Vagina (tissue), 2 donors: ENCODE results near the gene YWHAE.

Experiments
- POLR2A ChIP-seq, 2 donors: fragments of 450-650 bp; IDR thresholded peaks; one replicate each; pipeline ENCODE4 v1.6.1; 2017; ENCODE audit warnings: antibody characterized with exemption in 2 of 2, mild to moderate bottlenecking in 2 of 2, moderate library complexity in 2 of 2
- POLR2AphosphoS5 ChIP-seq, 2 donors: sonication (generic); formaldehyde crosslinking; IDR thresholded peaks; one replicate each; pipeline ENCODE4 v1.9.0; 2017; ENCODE audit warnings: antibody characterized with exemption in 2 of 2, mild to moderate bottlenecking in 2 of 2, low read depth in 1 of 2; ENCODE audit not compliant: insufficient read depth in 1 of 2
- TF ChIP-seq, protein P1 (sequence below), 3 experiments: fragments of 450-650 bp in 2 of 3; fragments of 200-600 bp in 1 of 3; sonication (generic) in 1 of 3; IDR thresholded peaks; one replicate each; pipeline ENCODE4 v1.5.1; 2017 to 2019; ENCODE audit warnings: antibody characterized with exemption in 3 of 3, mild to moderate bottlenecking in 2 of 3, moderate library complexity in 2 of 3

DNA sequence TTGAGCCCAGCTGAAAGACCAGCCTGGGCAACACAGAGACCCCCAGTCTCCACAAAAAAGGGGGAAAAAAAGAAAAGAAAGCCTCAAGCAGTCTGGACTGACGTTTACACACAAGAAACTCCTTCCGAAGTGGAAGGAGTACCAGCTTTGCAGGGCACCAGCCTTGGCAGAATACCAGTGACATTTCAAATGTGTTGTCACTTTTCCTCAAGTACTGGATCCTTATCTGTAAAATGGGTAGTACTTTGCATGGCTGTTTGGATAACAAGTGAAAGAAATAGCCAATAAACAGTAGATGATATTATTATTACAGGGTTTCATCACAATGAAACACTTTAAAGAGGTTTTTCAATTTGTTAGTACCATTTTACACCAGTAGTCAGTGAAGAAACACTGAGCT, 14.2 kb downstream of the YWHAE start:
- TF ChIP-seq POLR2A (IDR thresholded peaks at IDR 0.05) (no peak), POLR2AphosphoS5 (IDR thresholded peaks at IDR 0.05; ENCODE audit: insufficient read depth in 1 of 2, low read depth in 1 of 2) (no peak)
- TF ChIP-seq, protein P1, sequence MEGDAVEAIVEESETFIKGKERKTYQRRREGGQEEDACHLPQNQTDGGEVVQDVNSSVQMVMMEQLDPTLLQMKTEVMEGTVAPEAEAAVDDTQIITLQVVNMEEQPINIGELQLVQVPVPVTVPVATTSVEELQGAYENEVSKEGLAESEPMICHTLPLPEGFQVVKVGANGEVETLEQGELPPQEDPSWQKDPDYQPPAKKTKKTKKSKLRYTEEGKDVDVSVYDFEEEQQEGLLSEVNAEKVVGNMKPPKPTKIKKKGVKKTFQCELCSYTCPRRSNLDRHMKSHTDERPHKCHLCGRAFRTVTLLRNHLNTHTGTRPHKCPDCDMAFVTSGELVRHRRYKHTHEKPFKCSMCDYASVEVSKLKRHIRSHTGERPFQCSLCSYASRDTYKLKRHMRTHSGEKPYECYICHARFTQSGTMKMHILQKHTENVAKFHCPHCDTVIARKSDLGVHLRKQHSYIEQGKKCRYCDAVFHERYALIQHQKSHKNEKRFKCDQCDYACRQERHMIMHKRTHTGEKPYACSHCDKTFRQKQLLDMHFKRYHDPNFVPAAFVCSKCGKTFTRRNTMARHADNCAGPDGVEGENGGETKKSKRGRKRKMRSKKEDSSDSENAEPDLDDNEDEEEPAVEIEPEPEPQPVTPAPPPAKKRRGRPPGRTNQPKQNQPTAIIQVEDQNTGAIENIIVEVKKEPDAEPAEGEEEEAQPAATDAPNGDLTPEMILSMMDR (IDR thresholded peaks at IDR 0.05): no peak
